GM18858 (cell line): ENCODE results near the gene CALML3.
"Not testable (repeated sequence)": the region's sequence is repeated elsewhere in the genome, so short reads cannot be mapped to it uniquely, and the experiment has no call there.

Source experiments
- ATAC-seq: cut with Tn5 transposase; IDR thresholded peaks from one replicate; pipeline ENCODE4 v1.9.1; 2021; ENCODE audit not compliant: unreplicated experiment

CALML3 gene

GRCh38 chr10:5524641-5525560 is at the start of gene CALML3:
CALML3 (plus strand) TSS chr10:5524961; CDS start chr10:5525086, 125 bp downstream.
- no peak for ATAC-seq

- ATAC-seq = not testable (repeated sequence)
Measured at GRCh38 chr10:5475088-5475487, 49.7 kb upstream of the CALML3 start.

- not testable (repeated sequence) for ATAC-seq
Measured at GRCh38 chr10:5475974-5476807, 48.6 kb upstream of the CALML3 start.

- no peak for ATAC-seq
Measured at GRCh38 chr10:5476918-5477525, 47.7 kb upstream of the CALML3 start.

GRCh38 chr10:5477948-5478693 is 46.6 kb upstream of the CALML3 start:
- ATAC-seq = no peak

GRCh38 chr10:5478694-5479305 is 46.0 kb upstream of the CALML3 start:
- ATAC-seq = no peak

- no peak for ATAC-seq
Measured at GRCh38 chr10:5479481-5480161, 45.1 kb upstream of the CALML3 start.

- no peak for ATAC-seq
Measured at GRCh38 chr10:5480162-5480941, 44.4 kb upstream of the CALML3 start.

GRCh38 chr10:5481121-5481520 is 43.6 kb upstream of the CALML3 start:
- ATAC-seq = no peak

- no peak for ATAC-seq
Measured at GRCh38 chr10:5482016-5482415, 42.7 kb upstream of the CALML3 start.

GRCh38 chr10:5484205-5484604 is 40.6 kb upstream of the CALML3 start:
- no peak for ATAC-seq

GRCh38 chr10:5485290-5485689 is 39.5 kb upstream of the CALML3 start:
- ATAC-seq = no peak

- no peak for ATAC-seq
Measured at GRCh38 chr10:5485948-5486852, 38.6 kb upstream of the CALML3 start.

- no peak for ATAC-seq
Measured at GRCh38 chr10:5486853-5487235, 37.9 kb upstream of the CALML3 start.

GRCh38 chr10:5488272-5489161 is 36.2 kb upstream of the CALML3 start:
- no peak for ATAC-seq

- ATAC-seq = no peak
Measured at GRCh38 chr10:5490032-5490431, 34.7 kb upstream of the CALML3 start.
